Trophoblast cell (in vitro differentiated cells and primary cell): Measurements from ENCODE around the gene TSHR.

Experiments
- DNase-seq, 2 donors: peaks; one replicate each; pipeline ENCODE4 v3.0.0-alpha.2; 2016
- H2AFZ ChIP-seq: 2 replicates; pipeline ENCODE4 v1.6.1; 2013; ENCODE audit warnings: low read length, moderate library complexity, mild to moderate bottlenecking; ENCODE audit not compliant: insufficient read depth, poor library complexity
- H2AK5ac ChIP-seq: 2 replicates; pipeline ENCODE4 v1.6.1; 2013; ENCODE audit warnings: mild to moderate bottlenecking, low read length
- H2BK120ac ChIP-seq: 2 replicates; pipeline ENCODE4 v1.6.1; 2013; ENCODE audit warnings: low read length, mild to moderate bottlenecking, moderate library complexity; ENCODE audit not compliant: insufficient read depth, poor library complexity
- H2BK12ac ChIP-seq: 2 replicates; pipeline ENCODE4 v1.6.1; 2013; ENCODE audit warnings: mild to moderate bottlenecking, low read length, moderate library complexity
- H2BK5ac ChIP-seq: 2 replicates; pipeline ENCODE4 v1.6.1; 2013; ENCODE audit warnings: low read length, low read depth, moderate library complexity, mild to moderate bottlenecking; ENCODE audit not compliant: poor library complexity
- H3K14ac ChIP-seq: 2 replicates; pipeline ENCODE4 v1.6.1; 2013; ENCODE audit warnings: mild to moderate bottlenecking, low read length
- H3K18ac ChIP-seq: 2 replicates; pipeline ENCODE4 v1.6.1; 2013; ENCODE audit warnings: mild to moderate bottlenecking, low read length
- H3K23ac ChIP-seq: 2 replicates; pipeline ENCODE4 v1.6.1; 2013; ENCODE audit warnings: low read length
- H3K27ac ChIP-seq: 2 replicates; pipeline ENCODE4 v1.5.1; 2013; ENCODE audit warnings: low read depth, mild to moderate bottlenecking, inconsistent platforms, low read length, moderate library complexity
- H3K27me3 ChIP-seq: 2 replicates; pipeline ENCODE4 v1.6.1; 2013; ENCODE audit warnings: inconsistent platforms, mild to moderate bottlenecking, low read length, moderate library complexity; ENCODE audit not compliant: insufficient read depth
- H3K36me3 ChIP-seq, 2 experiments: 1 replicate in 1 of 2; 2 replicates in 1 of 2; pipeline ENCODE4 v1.6.1; 2013; ENCODE audit warnings: low read length in 2 of 2, mild to moderate bottlenecking in 2 of 2, moderate library complexity in 1 of 2; ENCODE audit not compliant: insufficient read depth in 2 of 2, control insufficient read depth in 1 of 2
- H3K4ac ChIP-seq: 2 replicates; pipeline ENCODE4 v1.6.1; 2013; ENCODE audit warnings: low read depth, mild to moderate bottlenecking, low read length, moderate library complexity
- H3K4me1 ChIP-seq, 2 experiments: 1 replicate in 1 of 2; 2 replicates in 1 of 2; pipeline ENCODE4 v1.6.1; 2013; ENCODE audit warnings: low read length in 2 of 2, mild to moderate bottlenecking in 2 of 2, moderate library complexity in 1 of 2; ENCODE audit not compliant: insufficient read depth in 2 of 2, control insufficient read depth in 1 of 2
- H3K4me2 ChIP-seq: 2 replicates; pipeline ENCODE4 v1.6.1; 2013; ENCODE audit warnings: inconsistent platforms, mild to moderate bottlenecking, low read length, moderate library complexity
- H3K4me3 ChIP-seq: 2 replicates; pipeline ENCODE4 v1.5.1; 2013; ENCODE audit warnings: mild to moderate bottlenecking, low read depth, low read length, inconsistent platforms
- H3K79me1 ChIP-seq: one replicate; pipeline ENCODE4 v1.6.1; 2013; ENCODE audit warnings: low read length
- H3K79me2 ChIP-seq: 2 replicates; pipeline ENCODE4 v1.6.1; 2013; ENCODE audit warnings: low read length, mild to moderate bottlenecking; ENCODE audit not compliant: control insufficient read depth, insufficient read depth, poor library complexity
- H3K9ac ChIP-seq: 2 replicates; pipeline ENCODE4 v1.6.1; 2013; ENCODE audit warnings: mild to moderate bottlenecking, low read length
- H3K9me3 ChIP-seq: 2 replicates; pipeline ENCODE4 v1.6.1; 2013; ENCODE audit warnings: low read depth, mild to moderate bottlenecking, control low read depth, inconsistent platforms, low read length; ENCODE audit not compliant: insufficient read depth
- H4K12ac ChIP-seq: 2 replicates; pipeline ENCODE4 v1.6.1; 2013; ENCODE audit warnings: low read depth, mild to moderate bottlenecking, low read length, moderate library complexity
- H4K8ac ChIP-seq: 2 replicates; pipeline ENCODE4 v1.6.1; 2013; ENCODE audit warnings: low read depth, mild to moderate bottlenecking, low read length, moderate library complexity
- H4K91ac ChIP-seq: one replicate; pipeline ENCODE4 v1.6.1; 2013; ENCODE audit warnings: low read depth, mild to moderate bottlenecking, low read length, moderate library complexity
- WGBS: extraction: QIAGEN DNeasy Blood & Tissue Kit; methylation state at CpG from one replicate; pipeline ENCODE4 v1.1.7; 2013; ENCODE audit warnings: missing lambda C conversion rate; ENCODE audit not compliant: insufficient read length, insufficient coverage; ENCODE audit errors: extremely low coverage; 5-methylcytosine and 5-hydroxymethylcytosine counted together

Gene TSHR

DNA sequence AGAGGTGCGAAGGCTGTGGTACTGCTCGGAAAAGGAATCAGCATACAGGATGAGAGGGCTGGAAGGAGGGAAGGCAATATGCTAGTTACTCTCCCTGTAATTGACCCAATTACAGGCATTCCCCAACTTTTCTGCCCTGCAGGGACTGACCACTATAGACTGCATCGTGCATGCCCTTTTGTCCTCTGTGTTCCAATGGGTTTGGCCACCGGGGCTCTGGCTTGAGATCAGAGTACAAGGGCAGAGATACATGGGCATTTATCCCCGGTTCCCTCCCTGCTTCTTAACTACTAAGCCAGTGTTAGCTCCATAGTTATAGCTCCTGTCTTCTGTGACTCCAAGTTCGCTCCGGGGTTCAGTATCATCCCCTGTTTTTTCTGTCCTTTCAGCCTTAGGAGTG is 205.7 kb downstream of the TSHR start:
- Histone ChIP-seq H3K23ac (no peak overlapping the region), H2BK120ac (no peak overlapping the region), H3K18ac (no peak overlapping the region), H2AFZ (no peak overlapping the region), H4K91ac (no peak overlapping the region), H3K36me3 (no peaks in the 10 kb centered on the region), H3K4me2 (no peak overlapping the region), H2AK5ac (no peak overlapping the region), H3K4ac (no peak overlapping the region), H2BK12ac (no peak overlapping the region), H3K9ac (no peak overlapping the region), H2BK5ac (no peak overlapping the region), H4K12ac (no peak overlapping the region), H3K79me1 (no peaks in the 10 kb centered on the region), H4K8ac (no peak overlapping the region), H3K9me3 (no peaks in the 10 kb centered on the region), H3K27ac (no peak overlapping the region), H3K4me1 (no peaks in the 10 kb centered on the region), H3K27me3 (no peaks in the 10 kb centered on the region), H3K14ac (no peak overlapping the region), H3K79me2 (no peaks in the 10 kb centered on the region), H3K4me3 (no peak overlapping the region)
- no peak for DNase-seq
- no CpG with 5 or more reads among the region's 7 CpGs for WGBS

DNA sequence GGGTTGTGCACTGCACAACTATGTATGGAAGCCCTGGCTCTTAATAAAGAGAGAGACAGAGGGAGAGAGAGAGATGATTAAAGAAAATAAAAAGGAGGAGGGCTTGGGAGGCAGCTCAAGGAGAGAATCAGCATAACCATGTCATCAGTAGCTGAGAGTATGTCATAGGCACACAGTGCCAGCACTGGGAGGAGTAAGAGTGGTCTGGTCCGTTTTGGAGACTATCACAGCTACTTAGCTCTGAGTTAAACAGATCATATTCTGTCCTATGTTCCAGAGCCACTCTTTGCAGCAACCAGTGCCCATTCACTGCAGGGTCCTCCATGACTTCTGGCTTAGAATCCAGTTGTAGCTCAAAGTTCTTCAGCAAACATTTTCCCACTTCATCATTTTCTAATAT is 206.3 kb downstream of the TSHR start:
- Histone ChIP-seq H3K27ac (no peak overlapping the region), H4K91ac (no peak overlapping the region), H3K14ac (no peak overlapping the region), H3K4me3 (no peak overlapping the region), H2AFZ (no peak overlapping the region), H3K4me2 (no peak overlapping the region), H3K79me2 (no peaks in the 10 kb centered on the region), H3K9me3 (no peaks in the 10 kb centered on the region), H4K8ac (no peak overlapping the region), H4K12ac (no peak overlapping the region), H2BK12ac (no peak overlapping the region), H3K18ac (no peak overlapping the region), H2BK120ac (no peak overlapping the region), H3K4ac (no peak overlapping the region), H3K4me1 (no peaks in the 10 kb centered on the region), H2AK5ac (no peak overlapping the region), H3K9ac (no peak overlapping the region), H3K36me3 (no peaks in the 10 kb centered on the region), H3K23ac (no peak overlapping the region), H2BK5ac (no peak overlapping the region), H3K79me1 (no peaks in the 10 kb centered on the region), H3K27me3 (no peaks in the 10 kb centered on the region)
- DNase-seq = no peak
- no CpG with 5 or more reads among the region's 1 CpG for WGBS

DNA sequence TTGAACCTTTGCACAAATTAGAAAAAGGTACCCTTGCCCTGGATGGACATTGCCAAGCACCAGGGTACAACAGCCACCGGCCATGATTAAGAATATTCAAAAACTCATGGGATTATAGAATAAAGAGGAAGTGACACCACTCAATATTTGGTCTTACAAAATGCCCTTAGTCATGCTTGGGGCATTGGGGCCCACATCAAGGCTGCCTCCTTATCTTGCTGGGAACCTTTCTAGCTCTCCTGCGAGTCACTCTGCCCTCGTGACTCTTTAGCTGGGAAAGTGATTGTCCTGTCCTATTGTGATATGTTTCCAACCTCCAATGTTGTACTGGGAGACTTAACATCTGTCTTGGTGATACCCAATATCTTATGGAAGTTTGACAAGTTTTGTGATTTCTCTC is 207.5 kb downstream of the TSHR start:
- Histone ChIP-seq H3K18ac (no peak overlapping the region), H2BK5ac (no peak overlapping the region), H4K12ac (no peak overlapping the region), H3K4me2 (no peak overlapping the region), H3K4me1 (no peaks in the 10 kb centered on the region), H3K9me3 (no peaks in the 10 kb centered on the region), H3K4me3 (no peak overlapping the region), H3K23ac (no peak overlapping the region), H2BK12ac (no peak overlapping the region), H3K79me1 (no peaks in the 10 kb centered on the region), H2BK120ac (no peak overlapping the region), H2AK5ac (no peak overlapping the region), H3K27me3 (no peaks in the 10 kb centered on the region), H3K4ac (no peak overlapping the region), H3K14ac (no peak overlapping the region), H4K91ac (no peak overlapping the region), H3K79me2 (no peaks in the 10 kb centered on the region), H3K27ac (no peak overlapping the region), H2AFZ (no peak overlapping the region), H3K36me3 (no peaks in the 10 kb centered on the region), H4K8ac (no peak overlapping the region), H3K9ac (no peak overlapping the region)
- WGBS = no CpG with 5 or more reads among the region's 3 CpGs
- DNase-seq = peak; percentile 22 to 26

DNA sequence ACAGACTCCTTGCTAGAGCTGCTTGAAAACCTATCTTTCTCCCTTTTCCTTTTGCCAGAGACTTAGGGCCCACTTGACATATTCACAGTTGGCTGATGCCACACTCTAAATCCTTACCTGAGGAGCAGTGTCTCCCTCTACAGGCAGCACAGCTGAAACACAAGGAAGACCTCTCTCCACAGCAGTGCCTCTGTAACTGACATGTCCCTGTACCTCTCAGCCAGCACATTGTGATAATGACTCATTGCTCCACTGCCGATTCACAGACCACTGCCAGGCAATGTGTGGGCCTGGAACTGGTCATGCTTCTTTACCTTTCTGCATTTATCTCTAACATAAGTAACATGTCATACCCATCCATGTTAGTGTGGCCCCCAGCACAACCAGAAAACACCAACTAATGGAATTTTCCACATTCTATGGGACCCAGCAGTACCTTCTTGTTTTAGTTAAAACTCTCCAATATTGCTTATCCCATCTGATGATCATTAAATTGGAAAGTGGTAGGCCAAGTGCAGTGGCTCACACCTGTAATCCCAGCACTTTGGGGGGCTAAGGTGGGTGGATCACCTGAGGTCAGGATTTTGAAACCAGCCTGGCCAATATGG is 208.8 kb downstream of the TSHR start:
- Histone ChIP-seq H3K4me1 (no peaks in the 10 kb centered on the region), H4K91ac (no peak overlapping the region), H3K4me2 (no peak overlapping the region), H3K79me1 (no peaks in the 10 kb centered on the region), H3K18ac (no peak overlapping the region), H3K27ac (no peak overlapping the region), H4K8ac (no peak overlapping the region), H3K79me2 (no peaks in the 10 kb centered on the region), H2BK5ac (no peak overlapping the region), H3K9ac (no peak overlapping the region), H3K36me3 (no peaks in the 10 kb centered on the region), H3K23ac (no peak overlapping the region), H3K27me3 (no peaks in the 10 kb centered on the region), H3K4ac (no peak overlapping the region), H2AK5ac (no peak overlapping the region), H3K14ac (no peak overlapping the region), H4K12ac (no peak overlapping the region), H3K4me3 (no peak overlapping the region), H2BK120ac (no peak overlapping the region), H2AFZ (no peak overlapping the region), H2BK12ac (no peak overlapping the region), H3K9me3 (no peaks in the 10 kb centered on the region)
- DNase-seq = peak; percentile 89 to 93
- WGBS = no CpG with 5 or more reads among the region's 1 CpG
